Measurements from ENCODE around the gene TUBG1. TPM values are rescaled to one million over a fixed set of nuclear protein-coding genes. Genes with fewer than 3 reads are reported as not detected.

Gene TUBG1
- total and polyA plus RNA-seq, 9 of the 15 experiments (the other 6 are each of a cell fraction or from before 2014, with no cell fraction given): 33.1 to 147 (median 66.0) TPM

- no peak for TF ChIP-seq MCM3 (IDR thresholded peaks at IDR 0.05)
- TF ChIP-seq HNRNPLL (IDR thresholded peaks at IDR 0.05; ENCODE audit: low read depth, low read length, poor library complexity, severe bottlenecking): peak; percentile 69
- TF ChIP-seq SOX6 (IDR thresholded peaks at IDR 0.05): peak; percentile 17; the same call in 1 of the 2 replicates
- TF ChIP-seq PML (IDR thresholded peaks at IDR 0.05; ENCODE audit: low read length): peak; percentile 52
- no peak for TF ChIP-seq ATF4 (CRISPR knock-in tag; IDR thresholded peaks at IDR 0.05)
- TF ChIP-seq ARID1B (IDR thresholded peaks at IDR 0.05): peak; percentile 14; the same call in 1 of the 2 replicates
- 0 out of 2 replicates have a peak, but pooled peaks have one; percentile 16 for TF ChIP-seq STAT5A (IDR thresholded peaks at IDR 0.05; ENCODE audit: borderline replicate concordance, low read length)
- TF ChIP-seq ETV1 (tag; conservative IDR thresholded peaks at IDR 0.05; ENCODE audit: low read depth): peak; percentile 79
- TF ChIP-seq, protein P1, sequence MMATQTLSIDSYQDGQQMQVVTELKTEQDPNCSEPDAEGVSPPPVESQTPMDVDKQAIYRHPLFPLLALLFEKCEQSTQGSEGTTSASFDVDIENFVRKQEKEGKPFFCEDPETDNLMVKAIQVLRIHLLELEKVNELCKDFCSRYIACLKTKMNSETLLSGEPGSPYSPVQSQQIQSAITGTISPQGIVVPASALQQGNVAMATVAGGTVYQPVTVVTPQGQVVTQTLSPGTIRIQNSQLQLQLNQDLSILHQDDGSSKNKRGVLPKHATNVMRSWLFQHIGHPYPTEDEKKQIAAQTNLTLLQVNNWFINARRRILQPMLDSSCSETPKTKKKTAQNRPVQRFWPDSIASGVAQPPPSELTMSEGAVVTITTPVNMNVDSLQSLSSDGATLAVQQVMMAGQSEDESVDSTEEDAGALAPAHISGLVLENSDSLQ (IDR thresholded peaks at IDR 0.05): peak; percentile 78
- TF ChIP-seq SREBF2 (CRISPR knock-in tag; IDR thresholded peaks at IDR 0.05): peak; percentile 64; the same call in 1 of the 2 replicates
- peak; percentile 87 for TF ChIP-seq SUPT5H (IDR thresholded peaks at IDR 0.05)
- TF ChIP-seq MBD2 (IDR thresholded peaks at IDR 0.05; ENCODE audit: borderline replicate concordance, low read depth): peak; percentile 86
- peak; percentile 74 for TF ChIP-seq SIN3B (IDR thresholded peaks at IDR 0.05; ENCODE audit: low read depth)
- peak; percentile 92 for TF ChIP-seq POLR2A (conservative IDR thresholded peaks at IDR 0.05)
- TF ChIP-seq, protein P2, sequence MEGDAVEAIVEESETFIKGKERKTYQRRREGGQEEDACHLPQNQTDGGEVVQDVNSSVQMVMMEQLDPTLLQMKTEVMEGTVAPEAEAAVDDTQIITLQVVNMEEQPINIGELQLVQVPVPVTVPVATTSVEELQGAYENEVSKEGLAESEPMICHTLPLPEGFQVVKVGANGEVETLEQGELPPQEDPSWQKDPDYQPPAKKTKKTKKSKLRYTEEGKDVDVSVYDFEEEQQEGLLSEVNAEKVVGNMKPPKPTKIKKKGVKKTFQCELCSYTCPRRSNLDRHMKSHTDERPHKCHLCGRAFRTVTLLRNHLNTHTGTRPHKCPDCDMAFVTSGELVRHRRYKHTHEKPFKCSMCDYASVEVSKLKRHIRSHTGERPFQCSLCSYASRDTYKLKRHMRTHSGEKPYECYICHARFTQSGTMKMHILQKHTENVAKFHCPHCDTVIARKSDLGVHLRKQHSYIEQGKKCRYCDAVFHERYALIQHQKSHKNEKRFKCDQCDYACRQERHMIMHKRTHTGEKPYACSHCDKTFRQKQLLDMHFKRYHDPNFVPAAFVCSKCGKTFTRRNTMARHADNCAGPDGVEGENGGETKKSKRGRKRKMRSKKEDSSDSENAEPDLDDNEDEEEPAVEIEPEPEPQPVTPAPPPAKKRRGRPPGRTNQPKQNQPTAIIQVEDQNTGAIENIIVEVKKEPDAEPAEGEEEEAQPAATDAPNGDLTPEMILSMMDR (IDR thresholded peaks at IDR 0.05 in 2 of 3, conservative IDR thresholded peaks at IDR 0.05 in 1 of 3; ENCODE audit: insufficient read depth in 2 of 3, low read depth in 1 of 3, low read length in 3 of 3): peak; percentile 59 to 68 (median 62)
- no peak for TF ChIP-seq JUNB (CRISPR knock-in tag; conservative IDR thresholded peaks at IDR 0.05)
- TF ChIP-seq MTA3 (IDR thresholded peaks at IDR 0.05; ENCODE audit: borderline replicate concordance): peak; percentile 79
- TF ChIP-seq BRF1 (IDR thresholded peaks at IDR 0.05; ENCODE audit: borderline replicate concordance, extremely low read depth, insufficient read length): no peak
- no peak for TF ChIP-seq E2F5 (CRISPR knock-in tag; IDR thresholded peaks at IDR 0.05)
- TF ChIP-seq, protein P3, sequence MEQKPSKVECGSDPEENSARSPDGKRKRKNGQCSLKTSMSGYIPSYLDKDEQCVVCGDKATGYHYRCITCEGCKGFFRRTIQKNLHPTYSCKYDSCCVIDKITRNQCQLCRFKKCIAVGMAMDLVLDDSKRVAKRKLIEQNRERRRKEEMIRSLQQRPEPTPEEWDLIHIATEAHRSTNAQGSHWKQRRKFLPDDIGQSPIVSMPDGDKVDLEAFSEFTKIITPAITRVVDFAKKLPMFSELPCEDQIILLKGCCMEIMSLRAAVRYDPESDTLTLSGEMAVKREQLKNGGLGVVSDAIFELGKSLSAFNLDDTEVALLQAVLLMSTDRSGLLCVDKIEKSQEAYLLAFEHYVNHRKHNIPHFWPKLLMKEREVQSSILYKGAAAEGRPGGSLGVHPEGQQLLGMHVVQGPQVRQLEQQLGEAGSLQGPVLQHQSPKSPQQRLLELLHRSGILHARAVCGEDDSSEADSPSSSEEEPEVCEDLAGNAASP (IDR thresholded peaks at IDR 0.05): peak; percentile 89
- peak; percentile 73 for TF ChIP-seq ZZZ3 (IDR thresholded peaks at IDR 0.05)
- TF ChIP-seq BRD9 (IDR thresholded peaks at IDR 0.05; ENCODE audit: low read depth, partially characterized antibody): peak; percentile 36
- TF ChIP-seq U2AF1 (optimal IDR thresholded peaks at IDR 0.05; ENCODE audit: low read depth, low read length): no peak
- TF ChIP-seq ZNF316 (IDR thresholded peaks at IDR 0.05): no peak
- peak; percentile 68; the same call in 1 of the 2 replicates for TF ChIP-seq ZNF644 (tag; IDR thresholded peaks at IDR 0.05; ENCODE audit: low read depth)
These were observed 31.8 kb upstream of the TUBG1 start, which contains the start of gene PSMC3IP (continued) for GRCh38 chr17:42577532-42578281.
